SK-N-SH treated with all-trans-retinoic acid at 6 μM for 48 hours (cell line): Measurements from ENCODE around the gene ARHGAP24.

Experiments
- BACH2 ChIP-seq: fragments of 250-450 bp; sonication (Bioruptor Pico); IDR thresholded peaks from 2 replicates; pipeline ENCODE4 v1.9.0; 2021; ENCODE audit warnings: mild to moderate bottlenecking, borderline replicate concordance
- ESRRG ChIP-seq: fragments of 250-450 bp; sonication (Bioruptor Pico); IDR thresholded peaks from 2 replicates; pipeline ENCODE4 v1.6.1; 2021; ENCODE audit warnings: mild to moderate bottlenecking
- ISL1 ChIP-seq: fragments of 250-450 bp; sonication (Bioruptor Pico); IDR thresholded peaks from 2 replicates; pipeline ENCODE4 v2.1.2; 2022; ENCODE audit warnings: mild to moderate bottlenecking, moderate library complexity
- PATZ1 ChIP-seq: fragments of 250-450 bp; sonication (Bioruptor Pico); IDR thresholded peaks from 2 replicates; pipeline ENCODE4 v1.8.0; 2020; ENCODE audit warnings: mild to moderate bottlenecking, moderate library complexity, borderline replicate concordance
- SNAI2 ChIP-seq: fragments of 250-450 bp; sonication (Bioruptor Pico); IDR thresholded peaks from 2 replicates; pipeline ENCODE4 v1.5.0; 2020; ENCODE audit warnings: mild to moderate bottlenecking, moderate library complexity
- ZFP3 ChIP-seq: fragments of 250-450 bp; sonication (Bioruptor Pico); IDR thresholded peaks from 2 replicates; pipeline ENCODE4 v1.5.0; 2020; ENCODE audit warnings: mild to moderate bottlenecking, moderate library complexity
- ZFP30 ChIP-seq: fragments of 450-650 bp; formaldehyde crosslinking; IDR thresholded peaks from 2 replicates; pipeline ENCODE4 v1.5.0; 2022; ENCODE audit warnings: mild to moderate bottlenecking, moderate library complexity
- TF ChIP-seq, protein P1 (sequence below): fragments of 250-450 bp; sonication (Bioruptor Pico); IDR thresholded peaks from 2 replicates; pipeline ENCODE4 v1.5.0; 2020; ENCODE audit warnings: mild to moderate bottlenecking, moderate library complexity

- TF ChIP-seq ZFP30 (CRISPR knock-in tag) (no peak), PATZ1 (CRISPR knock-in tag) (no peak), ZFP3 (CRISPR knock-in tag) (no peak), BACH2 (CRISPR knock-in tag) (no peak), ISL1 (no peak), SNAI2 (CRISPR knock-in tag) (no peak), ESRRG (CRISPR knock-in tag) (no peak)
- TF ChIP-seq, protein P1, sequence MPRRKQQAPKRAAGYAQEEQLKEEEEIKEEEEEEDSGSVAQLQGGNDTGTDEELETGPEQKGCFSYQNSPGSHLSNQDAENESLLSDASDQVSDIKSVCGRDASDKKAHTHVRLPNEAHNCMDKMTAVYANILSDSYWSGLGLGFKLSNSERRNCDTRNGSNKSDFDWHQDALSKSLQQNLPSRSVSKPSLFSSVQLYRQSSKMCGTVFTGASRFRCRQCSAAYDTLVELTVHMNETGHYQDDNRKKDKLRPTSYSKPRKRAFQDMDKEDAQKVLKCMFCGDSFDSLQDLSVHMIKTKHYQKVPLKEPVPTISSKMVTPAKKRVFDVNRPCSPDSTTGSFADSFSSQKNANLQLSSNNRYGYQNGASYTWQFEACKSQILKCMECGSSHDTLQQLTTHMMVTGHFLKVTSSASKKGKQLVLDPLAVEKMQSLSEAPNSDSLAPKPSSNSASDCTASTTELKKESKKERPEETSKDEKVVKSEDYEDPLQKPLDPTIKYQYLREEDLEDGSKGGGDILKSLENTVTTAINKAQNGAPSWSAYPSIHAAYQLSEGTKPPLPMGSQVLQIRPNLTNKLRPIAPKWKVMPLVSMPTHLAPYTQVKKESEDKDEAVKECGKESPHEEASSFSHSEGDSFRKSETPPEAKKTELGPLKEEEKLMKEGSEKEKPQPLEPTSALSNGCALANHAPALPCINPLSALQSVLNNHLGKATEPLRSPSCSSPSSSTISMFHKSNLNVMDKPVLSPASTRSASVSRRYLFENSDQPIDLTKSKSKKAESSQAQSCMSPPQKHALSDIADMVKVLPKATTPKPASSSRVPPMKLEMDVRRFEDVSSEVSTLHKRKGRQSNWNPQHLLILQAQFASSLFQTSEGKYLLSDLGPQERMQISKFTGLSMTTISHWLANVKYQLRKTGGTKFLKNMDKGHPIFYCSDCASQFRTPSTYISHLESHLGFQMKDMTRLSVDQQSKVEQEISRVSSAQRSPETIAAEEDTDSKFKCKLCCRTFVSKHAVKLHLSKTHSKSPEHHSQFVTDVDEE (CRISPR knock-in tag), result no peak
These were observed 330.9 kb downstream of the ARHGAP24 start for GRCh38 chr4:85805891-85806290.
